Caco-2 (cell line): ENCODE measurements around the gene DQX1. TPM values are rescaled to one million over a fixed set of nuclear protein-coding genes. Genes with fewer than 3 reads are reported as not detected.

Source experiments
- BruUV-seq: library from RNA; stranded (reverse); fragments of 400-500 nt; replicated peaks from 2 replicates; lab custom pipeline; 2021; lab: Mats Ljungman, UMichigan
- CTCF ChIA-PET: fragments of 300-600 bp; sonication (Branson Sonifier 250); formaldehyde crosslinking; loops from one replicate; lab custom pipeline; 2022; ENCODE audit warnings: antibody characterized with exemption; lab: Charles Lee
- POLR2A ChIA-PET: fragments of 300-600 bp; sonication (Branson Sonifier 250); formaldehyde crosslinking; loops from one replicate; lab custom pipeline; 2022; ENCODE audit warnings: antibody characterized with exemption; lab: Charles Lee
- DNase-seq, 2 experiments: peaks; one replicate each; pipeline versions ENCODE4 v3.0.0 to v3.0.0-alpha.2; 2020 to 2022
- H3K27me3 ChIP-seq: replicated peaks from 2 replicates; pipeline ENCODE4 v1.6.0; 2011; ENCODE audit warnings: low read length; ENCODE audit not compliant: control insufficient read depth, insufficient read depth
- H3K36me3 ChIP-seq: 2 replicates; pipeline ENCODE4 v1.5.1; 2011; ENCODE audit warnings: low read length; ENCODE audit not compliant: control insufficient read depth, insufficient read depth
- H3K4me1 ChIP-seq: fragments of 250-450 bp; sonication (Bioruptor Pico); 2 replicates; pipeline ENCODE4 v1.5.1; 2020; ENCODE audit warnings: mild to moderate bottlenecking
- H3K4me3 ChIP-seq: 2 replicates; pipeline ENCODE4 v1.5.1; 2011; ENCODE audit warnings: low read depth, mild to moderate bottlenecking, control low read depth, low read length
- H3K9me3 ChIP-seq: fragments of 250-450 bp; sonication (Bioruptor Pico); 2 replicates; pipeline ENCODE4 v1.5.1; 2020; ENCODE audit warnings: mild to moderate bottlenecking, moderate library complexity
- H3K27ac Mint-ChIP-seq: one replicate; pipeline ENCODE4 v1.8.0; 2022; ENCODE audit warnings: mixed read lengths; ENCODE audit not compliant: unreplicated experiment
- H3K27me3 Mint-ChIP-seq: one replicate; pipeline ENCODE4 v1.8.0; 2022; ENCODE audit warnings: mixed read lengths; ENCODE audit not compliant: insufficient read depth, unreplicated experiment
- H3K36me3 Mint-ChIP-seq: one replicate; pipeline ENCODE4 v1.8.0; 2022; ENCODE audit warnings: mild to moderate bottlenecking, mixed read lengths; ENCODE audit not compliant: insufficient read depth, unreplicated experiment
- H3K4me1 Mint-ChIP-seq: one replicate; pipeline ENCODE4 v1.8.0; 2022; ENCODE audit warnings: low read depth, mixed read lengths; ENCODE audit not compliant: unreplicated experiment
- H3K4me3 Mint-ChIP-seq: one replicate; pipeline ENCODE4 v1.8.0; 2022; ENCODE audit warnings: mild to moderate bottlenecking, moderate library complexity, mixed read lengths; ENCODE audit not compliant: unreplicated experiment
- H3K9me3 Mint-ChIP-seq: one replicate; pipeline ENCODE4 v1.8.0; 2022; ENCODE audit warnings: mixed read lengths; ENCODE audit not compliant: unreplicated experiment
- intact Hi-C: fragments of 100-400 bp; cut with micrococcal nuclease; formaldehyde crosslinking; loops from one replicate; pipeline ENCODE4 v1.10.0; 2022; ENCODE audit not compliant: unreplicated experiment
- total RNA-seq: library from RNA; stranded (reverse); gene quantifications from 2 replicates; pipeline ENCODE4 v1.2.3, GENCODE V29; 2022
- TF ChIP-seq, protein P1 (sequence below), 2 experiments: fragments of 200-600 bp in 1 of 2; IDR thresholded peaks; 1 replicate in 1 of 2; 2 replicates in 1 of 2; pipeline versions ENCODE4 v1.5.1 to v1.8.0; 2011 to 2022; ENCODE audit warnings: antibody characterized with exemption in 1 of 2, control low read depth in 1 of 2, inconsistent platforms in 1 of 2, low read depth in 1 of 2, low read length in 1 of 2, mild to moderate bottlenecking in 1 of 2, moderate library complexity in 1 of 2; ENCODE audit not compliant: insufficient read depth in 1 of 2, severe bottlenecking in 1 of 2, unreplicated experiment in 1 of 2

The DQX1 gene
- total RNA-seq, 1 experiment from 2014 or later = 0.50 TPM

DNA sequence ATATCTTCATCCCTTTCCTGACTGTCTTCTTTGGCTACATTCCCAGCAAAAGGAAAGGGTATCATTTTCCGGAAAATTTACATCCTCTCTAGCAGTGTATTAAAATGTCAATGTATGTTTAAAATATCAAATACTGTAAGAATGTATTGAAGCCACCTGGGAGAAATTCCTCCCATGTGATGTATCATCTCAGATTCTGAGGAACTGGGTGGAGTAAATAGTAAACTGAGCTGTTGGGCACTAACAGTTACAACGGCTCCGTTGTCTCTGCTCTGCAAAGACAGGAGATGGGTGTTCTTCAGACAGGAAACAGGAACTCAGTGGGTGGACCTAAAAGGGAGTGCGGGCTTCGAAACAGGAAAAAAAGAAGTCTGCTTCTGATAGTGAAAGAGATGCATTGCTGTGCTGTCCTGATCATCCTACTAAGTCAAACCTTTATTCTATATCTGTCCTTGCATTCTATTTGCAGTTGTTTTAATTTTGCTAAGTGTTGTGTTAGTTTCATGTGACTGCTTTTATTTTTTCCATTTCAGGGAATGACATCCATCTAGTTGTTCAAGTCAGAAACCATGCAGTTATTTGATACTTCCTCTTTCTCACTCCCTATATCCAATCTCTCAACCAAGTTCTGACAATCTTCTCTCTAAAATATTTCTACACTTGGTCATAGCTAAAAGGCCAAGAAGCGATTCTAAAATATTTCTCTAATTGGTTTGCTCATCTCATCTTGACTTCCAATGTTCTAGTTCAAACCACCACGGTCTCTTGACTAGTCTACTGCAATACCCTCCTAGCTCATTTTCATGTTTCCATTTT is 47.9 kb upstream of the DQX1 start:
- Mint-ChIP-seq H3K4me3 (no peak overlapping the region), H3K9me3 (no peaks in the 10 kb centered on the region), H3K36me3 (no peaks in the 10 kb centered on the region), H3K27me3 (peaks cover 2% of the 10 kb centered on the region), H3K27ac (no peak overlapping the region), H3K4me1 (no peaks in the 10 kb centered on the region)
- no peak overlapping the region for H3K4me3 ChIP-seq
- intact Hi-C loops = no loop called here
- H3K36me3 ChIP-seq = no peaks in the 10 kb centered on the region
- DNase-seq = no peak
- POLR2A ChIA-PET = no interaction called here
- no peaks in the 10 kb centered on the region for H3K9me3 ChIP-seq
- BruUV-seq = no TSS peak
- TF ChIP-seq, protein P1, sequence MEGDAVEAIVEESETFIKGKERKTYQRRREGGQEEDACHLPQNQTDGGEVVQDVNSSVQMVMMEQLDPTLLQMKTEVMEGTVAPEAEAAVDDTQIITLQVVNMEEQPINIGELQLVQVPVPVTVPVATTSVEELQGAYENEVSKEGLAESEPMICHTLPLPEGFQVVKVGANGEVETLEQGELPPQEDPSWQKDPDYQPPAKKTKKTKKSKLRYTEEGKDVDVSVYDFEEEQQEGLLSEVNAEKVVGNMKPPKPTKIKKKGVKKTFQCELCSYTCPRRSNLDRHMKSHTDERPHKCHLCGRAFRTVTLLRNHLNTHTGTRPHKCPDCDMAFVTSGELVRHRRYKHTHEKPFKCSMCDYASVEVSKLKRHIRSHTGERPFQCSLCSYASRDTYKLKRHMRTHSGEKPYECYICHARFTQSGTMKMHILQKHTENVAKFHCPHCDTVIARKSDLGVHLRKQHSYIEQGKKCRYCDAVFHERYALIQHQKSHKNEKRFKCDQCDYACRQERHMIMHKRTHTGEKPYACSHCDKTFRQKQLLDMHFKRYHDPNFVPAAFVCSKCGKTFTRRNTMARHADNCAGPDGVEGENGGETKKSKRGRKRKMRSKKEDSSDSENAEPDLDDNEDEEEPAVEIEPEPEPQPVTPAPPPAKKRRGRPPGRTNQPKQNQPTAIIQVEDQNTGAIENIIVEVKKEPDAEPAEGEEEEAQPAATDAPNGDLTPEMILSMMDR (IDR thresholded peaks at IDR 0.05; ENCODE audit: insufficient read depth in 1 of 2, low read depth in 1 of 2, low read length in 1 of 2, severe bottlenecking in 1 of 2, unreplicated experiment in 1 of 2) = no peak
- CTCF ChIA-PET = interaction anchor here (1.0 kb wide), 1 partner anchor 11 kb away, joined by 3 read pairs; no protein-coding TSS in a partner anchor
- no peaks in the 10 kb centered on the region for H3K4me1 ChIP-seq
- no peaks in the 10 kb centered on the region for H3K27me3 ChIP-seq

DNA sequence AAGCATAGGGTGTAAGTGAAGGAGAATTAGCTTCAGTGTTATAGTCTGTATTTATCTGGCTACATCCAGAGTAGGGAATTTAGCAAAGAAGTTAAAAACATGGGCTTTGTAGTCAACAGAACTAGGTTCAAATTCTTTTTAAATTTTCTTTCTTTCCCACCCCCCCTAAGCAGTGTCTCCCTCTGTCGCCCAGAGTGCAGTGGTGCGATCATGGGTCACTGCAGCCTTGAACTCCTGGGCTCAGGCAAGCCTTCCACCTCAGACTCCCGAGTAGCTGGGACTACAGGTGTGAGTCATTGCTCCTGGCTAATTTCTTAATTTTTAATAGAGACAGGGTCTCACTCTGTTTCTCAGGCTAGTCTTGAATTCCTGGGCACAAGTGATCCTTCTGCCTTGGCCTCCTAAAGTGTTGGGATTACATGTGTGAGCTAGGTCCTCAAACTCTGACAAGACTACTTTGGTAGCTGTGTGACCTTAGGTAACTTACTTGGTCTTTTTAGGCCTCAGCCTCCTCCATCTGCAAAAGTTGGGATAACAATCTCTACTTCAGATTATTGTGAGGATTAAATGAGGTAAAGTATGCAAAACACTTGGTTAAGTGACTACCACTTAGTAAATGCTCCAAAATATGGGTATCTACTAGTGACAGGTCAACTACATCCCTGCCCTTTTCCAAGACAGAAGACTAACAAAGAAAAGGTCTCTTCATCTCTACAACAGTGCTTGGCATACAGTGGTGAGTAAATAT is 46.3 kb upstream of the DQX1 start:
- Mint-ChIP-seq H3K4me1 (no peaks in the 10 kb centered on the region), H3K4me3 (no peak overlapping the region), H3K27ac (no peak overlapping the region), H3K36me3 (no peaks in the 10 kb centered on the region), H3K9me3 (no peaks in the 10 kb centered on the region), H3K27me3 (peaks cover 11% of the 10 kb centered on the region)
- no peak for DNase-seq
- H3K9me3 ChIP-seq = no peaks in the 10 kb centered on the region
- H3K27me3 ChIP-seq = no peaks in the 10 kb centered on the region
- no peaks in the 10 kb centered on the region for H3K36me3 ChIP-seq
- no TSS peak for BruUV-seq
- POLR2A ChIA-PET = no interaction called here
- no peak overlapping the region for H3K4me3 ChIP-seq
- TF ChIP-seq, protein P1 (IDR thresholded peaks at IDR 0.05; ENCODE audit: insufficient read depth in 1 of 2, low read depth in 1 of 2, low read length in 1 of 2, severe bottlenecking in 1 of 2, unreplicated experiment in 1 of 2) = peak in 1 of 2 experiments; percentile 12
- CTCF ChIA-PET = no interaction called here
- no peaks in the 10 kb centered on the region for H3K4me1 ChIP-seq
- intact Hi-C loops = no loop called here

DNA sequence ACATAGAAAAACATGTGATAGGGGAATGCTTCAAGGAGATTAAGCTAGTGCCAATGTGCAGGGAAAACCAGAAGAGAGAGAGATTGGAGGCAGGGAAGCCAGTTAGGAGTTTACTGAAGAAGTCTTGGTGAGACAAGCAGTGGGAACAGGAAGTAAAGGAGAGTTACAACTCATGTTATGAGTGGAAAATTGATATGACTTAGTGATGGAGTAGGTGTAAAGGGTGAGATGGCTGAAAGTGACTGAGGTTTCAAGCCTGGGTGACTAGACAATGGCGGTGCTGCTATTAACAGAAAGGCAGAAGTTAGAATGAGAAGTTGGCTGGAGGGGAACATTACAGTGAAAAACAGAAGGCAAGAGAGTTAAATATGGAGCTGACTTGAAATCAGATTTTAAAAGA is 45.0 kb upstream of the DQX1 start:
- H3K9me3 Mint-ChIP-seq = no peaks in the 10 kb centered on the region
- no peaks in the 10 kb centered on the region for H3K4me1 Mint-ChIP-seq
- H3K4me3 Mint-ChIP-seq = no peak overlapping the region
- no peaks in the 10 kb centered on the region for H3K9me3 ChIP-seq
- H3K36me3 Mint-ChIP-seq = no peaks in the 10 kb centered on the region
- no peaks in the 10 kb centered on the region for H3K27me3 ChIP-seq
- no peaks in the 10 kb centered on the region for H3K36me3 ChIP-seq
- no TSS peak for BruUV-seq
- H3K4me1 ChIP-seq = no peaks in the 10 kb centered on the region
- ChIA-PET CTCF (no interaction called here), POLR2A (no interaction called here)
- TF ChIP-seq, protein P1 (IDR thresholded peaks at IDR 0.05; ENCODE audit: insufficient read depth in 1 of 2, low read depth in 1 of 2, low read length in 1 of 2, severe bottlenecking in 1 of 2, unreplicated experiment in 1 of 2) = no peak
- peaks cover 13% of the 10 kb centered on the region for H3K27me3 Mint-ChIP-seq
- H3K4me3 ChIP-seq = no peak overlapping the region
- H3K27ac Mint-ChIP-seq = no peak overlapping the region
- no peak for DNase-seq
- intact Hi-C loops = no loop called here
